A673 (cell line): ENCODE data around the gene APLNR. TPM values are rescaled to one million over a fixed set of nuclear protein-coding genes. Genes with fewer than 3 reads are reported as not detected.

ENCODE experiments used
- BruUV-seq: library from RNA; stranded (reverse); fragments of 400-500 nt; replicated peaks from 2 replicates; lab custom pipeline; 2021; lab: Mats Ljungman, UMichigan
- CTCF ChIA-PET: fragments of 300-600 bp; sonication (Branson Sonifier 250); formaldehyde crosslinking; loops from one replicate; lab custom pipeline; 2022; ENCODE audit warnings: antibody characterized with exemption; lab: Charles Lee
- POLR2A ChIA-PET: fragments of 300-600 bp; sonication (Branson Sonifier 250); formaldehyde crosslinking; loops from one replicate; lab custom pipeline; 2022; ENCODE audit warnings: antibody characterized with exemption; ENCODE audit not compliant: low non-redundant PET; lab: Charles Lee
- DNase-seq: peaks from one replicate; pipeline ENCODE4 v3.0.0-alpha.2; 2015; ENCODE audit warnings: low spot score
- H3K27ac ChIP-seq: fragments of 200-600 bp; sonication (generic); 2 replicates; pipeline ENCODE4 v1.5.1; 2016; ENCODE audit warnings: mixed run types, low read depth, mild to moderate bottlenecking, mixed read lengths, antibody characterized with exemption, low read length; ENCODE audit not compliant: poor library complexity, severe bottlenecking
- H3K27me3 ChIP-seq: fragments of 200-600 bp; sonication (generic); replicated peaks from 2 replicates; pipeline ENCODE4 v1.6.1; 2017; ENCODE audit warnings: mixed run types, low read depth, mild to moderate bottlenecking, mixed read lengths, antibody characterized with exemption, low read length; ENCODE audit not compliant: insufficient read depth, poor library complexity
- H3K36me3 ChIP-seq: fragments of 200-600 bp; sonication (generic); 2 replicates; pipeline ENCODE4 v1.6.1; 2016; ENCODE audit warnings: mixed run types, mild to moderate bottlenecking, mixed read lengths, antibody characterized with exemption, low read length; ENCODE audit not compliant: insufficient read depth, poor library complexity, severe bottlenecking
- H3K4me1 ChIP-seq: fragments of 200-600 bp; sonication (generic); 2 replicates; pipeline ENCODE4 v1.6.1; 2017; ENCODE audit warnings: mixed run types, mild to moderate bottlenecking, mixed read lengths, antibody characterized with exemption, low read length; ENCODE audit not compliant: insufficient read depth, poor library complexity, severe bottlenecking
- H3K4me3 ChIP-seq: fragments of 200-600 bp; sonication (generic); 2 replicates; pipeline ENCODE4 v1.5.1; 2016; ENCODE audit warnings: low read depth, mixed run types, mild to moderate bottlenecking, mixed read lengths, low read length; ENCODE audit not compliant: poor library complexity, severe bottlenecking
- H3K9me3 ChIP-seq: fragments of 200-600 bp; sonication (generic); 2 replicates; pipeline ENCODE4 v1.6.1; 2016; ENCODE audit warnings: mixed run types, low read depth, mild to moderate bottlenecking, mixed read lengths, antibody characterized with exemption, low read length; ENCODE audit not compliant: poor library complexity, severe bottlenecking
- CTCF ChIP-seq: fragments of 300-800, 200-600 bp; sonication (generic); conservative IDR thresholded peaks from 2 replicates; pipeline ENCODE4 v1.5.1; 2017; ENCODE audit warnings: low read depth, mild to moderate bottlenecking, antibody characterized with exemption, low read length, moderate library complexity, mixed read lengths
- EZH2 ChIP-seq: fragments of 200-600 bp; sonication (generic); IDR thresholded peaks from 2 replicates; pipeline ENCODE4 v1.6.1; 2017; ENCODE audit warnings: borderline replicate concordance, low read depth, mild to moderate bottlenecking, mixed read lengths, antibody characterized with exemption, low read length; ENCODE audit not compliant: poor library complexity, severe bottlenecking
- intact Hi-C: fragments of 100-400 bp; cut with micrococcal nuclease; formaldehyde crosslinking; loops from one replicate; pipeline ENCODE4 v1.10.0; 2022; ENCODE audit not compliant: unreplicated experiment
- total RNA-seq: library from RNA; stranded (reverse); gene quantifications from 2 replicates; pipeline ENCODE4 v1.2.3, GENCODE V29; 2021

APLNR gene
- total RNA-seq, 1 experiment from 2014 or later: 0.67 TPM

DNA sequence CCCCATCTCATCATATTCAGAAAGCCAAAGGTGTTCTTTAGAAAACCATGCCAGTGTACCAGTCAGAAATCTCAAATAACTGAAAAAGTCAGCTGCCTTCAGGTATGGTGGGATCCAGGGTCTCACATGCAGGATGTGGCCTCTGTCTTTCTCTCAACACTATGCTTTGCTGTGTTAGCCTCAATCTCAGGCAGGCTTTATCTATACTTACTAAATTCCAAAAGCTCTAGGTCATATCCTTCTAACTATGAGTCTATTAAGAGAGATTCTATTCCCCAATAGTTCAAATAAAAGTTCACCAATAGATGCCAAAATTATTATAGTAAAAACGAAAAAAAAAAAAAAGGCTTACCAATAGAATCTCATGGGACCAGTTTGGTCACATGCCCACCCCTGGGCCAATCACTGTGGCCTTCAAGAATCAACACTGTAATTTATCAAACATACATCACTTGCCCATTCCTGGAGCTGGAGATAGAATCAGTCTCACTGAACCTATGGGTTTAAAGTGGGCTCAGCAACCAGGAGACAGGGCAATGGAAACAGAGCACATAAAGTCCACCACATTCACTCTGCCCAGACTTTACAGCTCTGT lies 38.0 kb upstream of the APLNR start:
- no peak for DNase-seq
- TF ChIP-seq CTCF (no peak), EZH2 (no peak)
- POLR2A ChIA-PET: no interaction called here
- BruUV-seq: no TSS peak
- H3K4me3 ChIP-seq: no peak overlapping the region
- CTCF ChIA-PET: interaction anchor here (0.7 kb wide), 1 partner anchor 10 kb away, joined by 3 read pairs; no protein-coding TSS in a partner anchor
- H3K36me3 ChIP-seq: no peaks in the 10 kb centered on the region
- intact Hi-C loops: no loop called here
- H3K4me1 ChIP-seq: peaks cover 7% of the 10 kb centered on the region
- H3K27me3 ChIP-seq: no peaks in the 10 kb centered on the region
- no peak overlapping the region for H3K27ac ChIP-seq
- no peaks in the 10 kb centered on the region for H3K9me3 ChIP-seq

DNA sequence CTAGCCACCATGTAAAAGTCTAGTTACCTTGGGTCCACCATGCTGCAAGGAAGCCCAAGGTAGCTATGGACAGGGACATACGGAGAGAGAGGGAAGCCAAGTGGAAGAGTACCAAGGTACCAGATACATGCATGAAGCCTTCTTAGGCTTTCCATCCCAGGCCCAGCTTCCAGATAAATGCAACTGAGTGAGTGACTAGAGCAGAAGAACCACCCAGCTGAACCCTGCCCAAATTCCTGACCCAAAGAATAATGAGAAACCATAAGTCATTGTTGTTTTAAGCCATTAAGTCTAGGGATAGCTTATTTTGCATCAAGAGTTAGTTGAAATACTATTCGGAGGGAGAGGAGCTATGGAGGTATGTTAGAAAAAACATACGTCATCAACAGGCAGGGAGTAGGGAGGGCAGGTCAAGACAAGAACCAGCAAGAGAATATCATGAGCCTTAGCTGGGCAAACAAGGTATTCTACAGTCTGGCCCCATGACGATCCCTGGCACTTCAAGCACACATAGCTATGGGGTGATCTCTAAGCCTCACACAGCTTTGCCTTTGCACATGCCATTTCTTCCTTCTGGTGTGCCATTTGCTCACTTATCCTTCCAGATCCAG lies 36.5 kb upstream of the APLNR start:
- ChIA-PET POLR2A (no interaction called here), CTCF (interaction anchor here (1.4 kb wide), 1 partner anchor 24 kb away, joined by 18 read pairs; no protein-coding TSS in a partner anchor)
- H3K9me3 ChIP-seq: no peaks in the 10 kb centered on the region
- no TSS peak for BruUV-seq
- H3K27me3 ChIP-seq: no peaks in the 10 kb centered on the region
- peaks cover 11% of the 10 kb centered on the region for H3K4me1 ChIP-seq
- no peak overlapping the region for H3K27ac ChIP-seq
- TF ChIP-seq CTCF: no peak
- TF ChIP-seq EZH2: no peak
- intact Hi-C loops: no loop called here
- no peaks in the 10 kb centered on the region for H3K36me3 ChIP-seq
- DNase-seq: no peak
- H3K4me3 ChIP-seq: no peak overlapping the region

DNA sequence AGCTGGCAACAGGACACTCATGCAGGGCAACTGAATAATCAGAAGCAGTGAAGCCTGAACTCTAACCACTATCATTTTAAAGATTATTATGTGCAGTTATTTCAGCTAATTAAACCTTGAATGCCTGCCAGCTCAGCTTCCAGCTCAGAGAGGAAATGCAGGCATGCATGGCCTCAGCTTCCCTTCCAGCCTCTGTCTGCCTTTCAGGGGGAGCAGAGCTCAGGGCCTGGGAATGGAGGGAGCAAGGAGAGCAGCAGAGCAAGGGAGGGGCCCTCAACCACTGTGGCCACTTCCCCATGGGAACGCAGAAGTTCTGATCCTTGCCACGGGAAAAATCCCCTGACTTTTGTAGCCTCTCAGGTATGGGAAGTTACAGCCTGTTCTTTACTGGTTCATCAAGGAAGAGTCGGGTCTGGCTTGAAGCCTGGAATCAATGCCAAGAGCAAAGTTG lies 32.5 kb upstream of the APLNR start:
- ChIA-PET POLR2A (no interaction called here), CTCF (no interaction called here)
- BruUV-seq: no TSS peak
- peaks cover 4% of the 10 kb centered on the region for H3K4me1 ChIP-seq
- peaks cover 7% of the 10 kb centered on the region for H3K9me3 ChIP-seq
- intact Hi-C loops: no loop called here
- H3K27ac ChIP-seq: no peak overlapping the region
- H3K36me3 ChIP-seq: no peaks in the 10 kb centered on the region
- no peaks in the 10 kb centered on the region for H3K27me3 ChIP-seq
- no peak overlapping the region for H3K4me3 ChIP-seq
- no peak for TF ChIP-seq CTCF
- no peak for TF ChIP-seq EZH2
- peak; percentile 74 for DNase-seq
